HCT116 (cell line): ENCODE measurements around the gene RCBTB2. TPM values are rescaled to one million over a fixed set of nuclear protein-coding genes. Genes with fewer than 3 reads are reported as not detected.

Experiments
- ATAC-seq: fragments of 200-7000 bp; cut with Tn5 transposase; 2 replicates; pipeline ENCODE4 v1.9.1; 2020; ENCODE audit warnings: mild to moderate bottlenecking, moderate library complexity
- BruUV-seq: library from RNA; stranded (reverse); fragments of 400-500 nt; replicated peaks from 2 replicates; lab custom pipeline; 2021; lab: Mats Ljungman, UMichigan
- CTCF ChIA-PET: fragments of 300-600 bp; sonication (Branson Sonifier 250); formaldehyde crosslinking; loops from one replicate; lab custom pipeline; 2021; ENCODE audit warnings: antibody characterized with exemption; lab: Charles Lee
- POLR2A ChIA-PET: fragments of 300-600, 350-600 bp; sonication (Branson Sonifier 250); formaldehyde crosslinking; loops from one replicate; lab custom pipeline; 2021; ENCODE audit warnings: antibody characterized with exemption; lab: Charles Lee
- RAD21 ChIA-PET, 2 experiments: fragments of 300-600 bp; sonication (Branson Sonifier 250); formaldehyde crosslinking; loops; one replicate each; lab custom pipeline; 2023; ENCODE audit warnings: low total read pairs in 2 of 2; ENCODE audit not compliant: uncharacterized antibody in 2 of 2, unreplicated experiment in 2 of 2, low non-redundant PET in 1 of 2; lab: Charles Lee
- DNase-seq: peaks from one replicate; pipeline ENCODE4 v3.0.0-alpha.2; 2010; ENCODE audit warnings: low read depth, low spot score
- H2AFZ ChIP-seq: fragments of 200-600 bp; shearing (Covaris generic), sonication (generic); 2 replicates; pipeline ENCODE4 v1.6.1; 2017; ENCODE audit warnings: low read depth, mixed run types, mixed read lengths, antibody characterized with exemption, low read length; ENCODE audit not compliant: poor library complexity, severe bottlenecking
- H3K27ac ChIP-seq: 2 replicates; pipeline ENCODE4 v1.5.1; 2012; ENCODE audit warnings: low read depth, low read length
- H3K27me3 ChIP-seq: fragments of 200-600 bp; sonication (generic); 2 replicates; pipeline ENCODE4 v1.6.1; 2016; ENCODE audit warnings: mixed run types, low read length, mixed read lengths; ENCODE audit not compliant: insufficient read depth
- H3K36me3 ChIP-seq, 2 experiments: fragments of 200-500 bp in 1 of 2; fragments of 200-600 bp in 1 of 2; sonication (Bioruptor generic) in 1 of 2; sonication (generic) in 1 of 2; 2 replicates each; pipeline versions ENCODE4 v1.5.1 to v1.6.1; 2014 to 2016; ENCODE audit warnings: low read length in 2 of 2, inconsistent platforms in 1 of 2, mixed read lengths in 1 of 2, mixed run types in 1 of 2; ENCODE audit not compliant: insufficient read depth in 2 of 2, control insufficient read depth in 1 of 2
- H3K4me1 ChIP-seq, 2 experiments: fragments of 200-600 bp in 1 of 2; sonication (generic) in 1 of 2; 2 replicates each; pipeline versions ENCODE4 v1.5.1 to v1.6.1; 2012 to 2017; ENCODE audit warnings: low read length in 2 of 2, inconsistent platforms in 1 of 2, mild to moderate bottlenecking in 1 of 2, mixed read lengths in 1 of 2, mixed run types in 1 of 2, moderate library complexity in 1 of 2; ENCODE audit not compliant: insufficient read depth in 2 of 2, control insufficient read depth in 1 of 2
- H3K4me2 ChIP-seq: fragments of 200-600 bp; sonication (generic); 2 replicates; pipeline ENCODE4 v1.6.1; 2017; ENCODE audit warnings: mixed run types, low read length, mixed read lengths
- H3K4me3 ChIP-seq, 2 experiments: fragments of 200-600 bp in 1 of 2; sonication (generic) in 1 of 2; replicated peaks in 1 of 2; 2 replicates each; pipeline ENCODE4 v1.5.1; 2011 to 2016; ENCODE audit warnings: low read length in 2 of 2, control low read depth in 1 of 2, low read depth in 1 of 2, mild to moderate bottlenecking in 1 of 2, mixed read lengths in 1 of 2, mixed run types in 1 of 2
- H3K79me2 ChIP-seq: fragments of 200-600 bp; sonication (generic); 2 replicates; pipeline ENCODE4 v1.6.1; 2017; ENCODE audit warnings: mild to moderate bottlenecking, mixed run types, low read length, moderate library complexity, mixed read lengths; ENCODE audit not compliant: insufficient read depth
- H3K9ac ChIP-seq: fragments of 200-600 bp; sonication (generic); 2 replicates; pipeline ENCODE4 v1.6.1; 2016; ENCODE audit warnings: low read length, mixed read lengths
- H3K9me2 ChIP-seq: fragments of 200-600 bp; sonication (generic), shearing (Covaris generic); 2 replicates; pipeline ENCODE4 v1.6.1; 2017; ENCODE audit warnings: mixed run types, mild to moderate bottlenecking, moderate library complexity; ENCODE audit not compliant: insufficient read depth
- H3K9me3 ChIP-seq, 2 experiments: fragments of 200-500 bp in 1 of 2; fragments of 200-600 bp in 1 of 2; sonication (Bioruptor generic) in 1 of 2; sonication (generic) in 1 of 2; 2 replicates each; pipeline ENCODE4 v1.6.1; 2014 to 2017; ENCODE audit warnings: low read length in 2 of 2, mixed read lengths in 2 of 2, inconsistent platforms in 1 of 2, low read depth in 1 of 2, mild to moderate bottlenecking in 1 of 2, mixed run types in 1 of 2, moderate library complexity in 1 of 2; ENCODE audit not compliant: control insufficient read depth in 1 of 2, insufficient read depth in 1 of 2
- H4K20me1 ChIP-seq: fragments of 200-600 bp; sonication (generic), shearing (Covaris generic); 2 replicates; pipeline ENCODE4 v1.6.1; 2017; ENCODE audit warnings: mixed run types, mild to moderate bottlenecking, moderate library complexity; ENCODE audit not compliant: insufficient read depth
- ATF3 ChIP-seq: IDR thresholded peaks from 2 replicates; pipeline ENCODE4 v1.6.1; 2012
- CBX3 ChIP-seq: IDR thresholded peaks from 2 replicates; pipeline ENCODE4 v1.6.1; 2012; ENCODE audit warnings: low read depth
- CEBPB ChIP-seq: IDR thresholded peaks from 2 replicates; pipeline ENCODE4 v1.6.1; 2012; ENCODE audit warnings: low read depth
- CTCF ChIP-seq, 3 experiments: fragments of 200-600 bp in 1 of 3; sonication (generic) in 1 of 3; IDR thresholded peaks in 2 of 3; conservative IDR thresholded peaks in 1 of 3; 2 replicates each; pipeline ENCODE4 v1.5.1; 2012 to 2017; ENCODE audit warnings: low read depth in 2 of 3, low read length in 2 of 3, antibody characterized with exemption in 1 of 3, borderline replicate concordance in 1 of 3, control low read depth in 1 of 3, mild to moderate bottlenecking in 1 of 3, mixed read lengths in 1 of 3, mixed run types in 1 of 3, moderate library complexity in 1 of 3; ENCODE audit not compliant: insufficient read depth in 1 of 3
- EZH2 ChIP-seq: fragments of 200-600 bp; sonication (generic); IDR thresholded peaks from 2 replicates; pipeline ENCODE4 v1.6.1; 2017; ENCODE audit warnings: antibody characterized with exemption, mixed run types
- FOSL1 ChIP-seq: IDR thresholded peaks from 2 replicates; pipeline ENCODE4 v1.6.1; 2012; ENCODE audit warnings: low read depth
- MAX ChIP-seq: IDR thresholded peaks from 2 replicates; pipeline ENCODE4 v1.6.1; 2012
- POLR2A ChIP-seq: IDR thresholded peaks from 2 replicates; pipeline ENCODE4 v1.7.0; 2011; ENCODE audit warnings: borderline replicate concordance; ENCODE audit not compliant: insufficient read depth, insufficient read length; ENCODE audit errors: extremely low read depth
- POLR2AphosphoS5 ChIP-seq: IDR thresholded peaks from 2 replicates; pipeline ENCODE4 v1.6.1; 2011; ENCODE audit warnings: mild to moderate bottlenecking, low read depth, low read length, moderate library complexity
- RAD21 ChIP-seq: IDR thresholded peaks from 2 replicates; pipeline ENCODE4 v1.6.1; 2012; ENCODE audit warnings: low read depth, mild to moderate bottlenecking
- SIN3A ChIP-seq: IDR thresholded peaks from 2 replicates; pipeline ENCODE4 v1.6.1; 2012; ENCODE audit warnings: low read depth
- SP1 ChIP-seq: IDR thresholded peaks from 2 replicates; pipeline ENCODE4 v1.6.1; 2012; ENCODE audit warnings: low read depth
- SRF ChIP-seq: IDR thresholded peaks from 2 replicates; pipeline ENCODE4 v1.6.1; 2012; ENCODE audit warnings: low read depth
- TCF7L2 ChIP-seq: IDR thresholded peaks from 2 replicates; pipeline ENCODE4 v1.7.0; 2011; ENCODE audit warnings: borderline replicate concordance, inconsistent platforms; ENCODE audit not compliant: insufficient read depth, insufficient read length; ENCODE audit errors: extremely low read depth
- YY1 ChIP-seq: IDR thresholded peaks from 2 replicates; pipeline ENCODE4 v1.6.1; 2011; ENCODE audit warnings: low read length, low read depth, moderate library complexity, mild to moderate bottlenecking; ENCODE audit not compliant: insufficient replicate concordance; ENCODE audit errors: extremely low read depth
- ZFX ChIP-seq: fragments of 450-650 bp; IDR thresholded peaks from 2 replicates; pipeline ENCODE4 v1.6.1; 2017
- ZNF274 ChIP-seq: fragments of 200-500 bp; sonication (Bioruptor generic); IDR thresholded peaks from 2 replicates; pipeline ENCODE4 v1.6.1; 2014; ENCODE audit warnings: mild to moderate bottlenecking, low read depth, low read length, inconsistent platforms
- intact Hi-C: fragments of 100-400 bp; cut with micrococcal nuclease; formaldehyde crosslinking; loops from 2 replicates; pipeline ENCODE4 v1.10.0; 2022
- total RNA-seq: library from RNA; stranded (reverse); gene quantifications from one replicate; pipeline ENCODE4 v1.2.1, GENCODE V29; 2021; ENCODE audit not compliant: unreplicated experiment

RCBTB2 gene
- total RNA-seq, 1 experiment from 2014 or later, result 1.3 TPM

- no peak for TF ChIP-seq SRF
- TF ChIP-seq, all 23 proteins: peak for 0
These were observed 39.7 kb downstream of the RCBTB2 start (continued) for GRCh38 chr13:48493066-48493765.

GRCh38 chr13:48492470-48493065 lies 40.3 kb downstream of the RCBTB2 start:
- no peaks in the 10 kb centered on the region for H3K36me3 ChIP-seq
- H2AFZ ChIP-seq, result no peak overlapping the region
- H3K4me3 ChIP-seq, result no peak overlapping the region
- H3K27ac ChIP-seq, result no peak overlapping the region
- CTCF ChIA-PET, result no interaction called here
- ATAC-seq (no peak), DNase-seq (no peak)
- H3K9me2 ChIP-seq, result no peaks in the 10 kb centered on the region
- no peaks in the 10 kb centered on the region for H3K27me3 ChIP-seq
- no peaks in the 10 kb centered on the region for H3K4me1 ChIP-seq
- no peaks in the 10 kb centered on the region for H4K20me1 ChIP-seq
- no TSS peak for BruUV-seq
- H3K9ac ChIP-seq, result no peak overlapping the region
- H3K79me2 ChIP-seq, result no peaks in the 10 kb centered on the region
- RAD21 ChIA-PET, result no interaction called here
- no peak for TF ChIP-seq CEBPB
- TF ChIP-seq POLR2AphosphoS5, result no peak
- no peak for TF ChIP-seq ZFX
- no peak for TF ChIP-seq CBX3
- TF ChIP-seq EZH2, result no peak
- H3K4me2 ChIP-seq, result no peak overlapping the region
- intact Hi-C loops, result no loop called here
- POLR2A ChIA-PET, result no interaction called here
- H3K9me3 ChIP-seq, result no peaks in the 10 kb centered on the region

- Histone ChIP-seq H3K9ac (no peak overlapping the region), H3K4me3 (no peak overlapping the region), H4K20me1 (no peaks in the 10 kb centered on the region), H2AFZ (no peak overlapping the region), H3K4me2 (no peak overlapping the region), H3K4me1 (no peaks in the 10 kb centered on the region), H3K79me2 (no peaks in the 10 kb centered on the region), H3K27me3 (no peaks in the 10 kb centered on the region), H3K27ac (no peak overlapping the region), H3K9me3 (no peaks in the 10 kb centered on the region), H3K36me3 (no peaks in the 10 kb centered on the region), H3K9me2 (no peaks in the 10 kb centered on the region)
- BruUV-seq, result no TSS peak
- DNase-seq (no peak), ATAC-seq (no peak)
- RAD21 ChIA-PET, result no interaction called here
- POLR2A ChIA-PET, result no interaction called here
- CTCF ChIA-PET, result no interaction called here
- intact Hi-C loops, result no loop called here
- TF ChIP-seq ZFX, result no peak
- TF ChIP-seq SIN3A, result no peak
- TF ChIP-seq FOSL1, result no peak
- TF ChIP-seq POLR2A, result no peak
- TF ChIP-seq RAD21, result no peak
- TF ChIP-seq CEBPB, result no peak
- TF ChIP-seq MAX, result no peak
- TF ChIP-seq CTCF (IDR thresholded peaks at IDR 0.05 in 2 of 3, conservative IDR thresholded peaks at IDR 0.05 in 1 of 3; ENCODE audit: borderline replicate concordance in 1 of 3, insufficient read depth in 1 of 3, low read depth in 2 of 3, low read length in 2 of 3), result no peak
- no peak for TF ChIP-seq ZNF274
- TF ChIP-seq POLR2AphosphoS5, result no peak
- no peak for TF ChIP-seq CBX3
- TF ChIP-seq TCF7L2, result no peak
- no peak for TF ChIP-seq YY1
- no peak for TF ChIP-seq SP1
- TF ChIP-seq ATF3, result no peak
- TF ChIP-seq SRF, result no peak
- TF ChIP-seq EZH2, result no peak
These were observed 40.8 kb downstream of the RCBTB2 start for GRCh38 chr13:48492096-48492440.
